ENCODE results near the gene ZNF445.

Gene ZNF445
- long read RNA-seq, full-length matches to known transcripts: 6 of 21 reads
- long read RNA-seq, partial matches to known transcripts: 0 of 21 reads
- long read RNA-seq, other reads (novel, unspliced or antisense): 15 of 21 reads

GRCh38 chr3:44477312-44478030 lies at the start of gene ZNF445:
TSS of gene ZNF445 (minus strand) at chr3:44477670. CDS start at chr3:44455549, 22,121 bp downstream.
- H3K27ac ChIP-seq (replicated peaks): peak within 1 kb of the TSS; percentile 73
- H3K4me3 ChIP-seq (replicated peaks; ENCODE audit: insufficient read depth, low read length): peak within 1 kb of the TSS; percentile 58
- TF ChIP-seq GABPA (IDR thresholded peaks at IDR 0.05; ENCODE audit: low read depth) (no peak), POLR2AphosphoS5 (IDR thresholded peaks at IDR 0.05; ENCODE audit: low read depth) (peak; percentile 74)
- TF ChIP-seq, protein P1, sequence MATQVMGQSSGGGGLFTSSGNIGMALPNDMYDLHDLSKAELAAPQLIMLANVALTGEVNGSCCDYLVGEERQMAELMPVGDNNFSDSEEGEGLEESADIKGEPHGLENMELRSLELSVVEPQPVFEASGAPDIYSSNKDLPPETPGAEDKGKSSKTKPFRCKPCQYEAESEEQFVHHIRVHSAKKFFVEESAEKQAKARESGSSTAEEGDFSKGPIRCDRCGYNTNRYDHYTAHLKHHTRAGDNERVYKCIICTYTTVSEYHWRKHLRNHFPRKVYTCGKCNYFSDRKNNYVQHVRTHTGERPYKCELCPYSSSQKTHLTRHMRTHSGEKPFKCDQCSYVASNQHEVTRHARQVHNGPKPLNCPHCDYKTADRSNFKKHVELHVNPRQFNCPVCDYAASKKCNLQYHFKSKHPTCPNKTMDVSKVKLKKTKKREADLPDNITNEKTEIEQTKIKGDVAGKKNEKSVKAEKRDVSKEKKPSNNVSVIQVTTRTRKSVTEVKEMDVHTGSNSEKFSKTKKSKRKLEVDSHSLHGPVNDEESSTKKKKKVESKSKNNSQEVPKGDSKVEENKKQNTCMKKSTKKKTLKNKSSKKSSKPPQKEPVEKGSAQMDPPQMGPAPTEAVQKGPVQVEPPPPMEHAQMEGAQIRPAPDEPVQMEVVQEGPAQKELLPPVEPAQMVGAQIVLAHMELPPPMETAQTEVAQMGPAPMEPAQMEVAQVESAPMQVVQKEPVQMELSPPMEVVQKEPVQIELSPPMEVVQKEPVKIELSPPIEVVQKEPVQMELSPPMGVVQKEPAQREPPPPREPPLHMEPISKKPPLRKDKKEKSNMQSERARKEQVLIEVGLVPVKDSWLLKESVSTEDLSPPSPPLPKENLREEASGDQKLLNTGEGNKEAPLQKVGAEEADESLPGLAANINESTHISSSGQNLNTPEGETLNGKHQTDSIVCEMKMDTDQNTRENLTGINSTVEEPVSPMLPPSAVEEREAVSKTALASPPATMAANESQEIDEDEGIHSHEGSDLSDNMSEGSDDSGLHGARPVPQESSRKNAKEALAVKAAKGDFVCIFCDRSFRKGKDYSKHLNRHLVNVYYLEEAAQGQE (IDR thresholded peaks at IDR 0.05; ENCODE audit: insufficient replicate concordance, low read depth): peak; percentile 48
- peak; percentile 70 to 82 for DNase-seq (ENCODE audit: low read depth in 1 of 2, low spot score in 1 of 2)
- no peaks in the 10 kb centered on the region for H3K27me3 ChIP-seq (ENCODE audit: insufficient read depth, poor library complexity, severe bottlenecking)

GRCh38 chr3:44525060-44525459 lies 47.6 kb upstream of the ZNF445 start:
- no peak for DNase-seq (ENCODE audit: low read depth in 1 of 2, low spot score in 1 of 2)
- TF ChIP-seq, protein P1 (IDR thresholded peaks at IDR 0.05; ENCODE audit: insufficient replicate concordance, low read depth): no peak
- TF ChIP-seq CTCF (IDR thresholded peaks at IDR 0.05; ENCODE audit: insufficient read depth, low read length) (no peak), POLR2AphosphoS5 (IDR thresholded peaks at IDR 0.05; ENCODE audit: low read depth) (no peak), SPI1 (IDR thresholded peaks at IDR 0.05; ENCODE audit: borderline replicate concordance, low read depth) (no peak), GABPA (IDR thresholded peaks at IDR 0.05; ENCODE audit: low read depth) (no peak)
- no peaks in the 10 kb centered on the region for H3K27me3 ChIP-seq (ENCODE audit: insufficient read depth, poor library complexity, severe bottlenecking)
- H3K27ac ChIP-seq (replicated peaks): no peak overlapping the region
- H3K4me3 ChIP-seq (replicated peaks; ENCODE audit: insufficient read depth, low read length): no peak overlapping the region

DNA sequence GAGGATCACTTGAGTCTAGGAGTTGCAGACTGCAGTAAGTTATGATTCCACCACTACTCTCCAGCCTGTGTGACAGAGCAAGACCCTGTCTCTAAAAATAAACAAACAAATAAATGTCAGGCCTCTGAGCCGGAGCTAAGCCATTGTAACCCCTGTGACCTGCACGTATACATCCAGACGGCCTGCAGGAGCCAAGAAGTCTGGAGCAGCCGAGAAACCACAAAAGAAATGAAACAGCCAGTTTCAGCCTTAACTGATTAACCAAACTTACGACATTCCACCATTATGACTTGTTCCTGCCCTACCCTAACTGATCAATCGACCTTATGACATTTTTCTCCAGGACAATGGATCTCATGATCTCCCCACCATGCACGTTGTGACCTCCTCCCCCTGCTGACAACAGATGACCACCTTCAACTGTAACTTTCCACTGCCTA lies 45.0 kb upstream of the ZNF445 start:
- TF ChIP-seq, protein P1 (IDR thresholded peaks at IDR 0.05; ENCODE audit: insufficient replicate concordance, low read depth): no peak
- TF ChIP-seq GABPA (IDR thresholded peaks at IDR 0.05; ENCODE audit: low read depth) (no peak), CTCF (IDR thresholded peaks at IDR 0.05; ENCODE audit: insufficient read depth, low read length) (no peak), SPI1 (IDR thresholded peaks at IDR 0.05; ENCODE audit: borderline replicate concordance, low read depth) (no peak), POLR2AphosphoS5 (IDR thresholded peaks at IDR 0.05; ENCODE audit: low read depth) (no peak)
- no peak overlapping the region for H3K4me3 ChIP-seq (replicated peaks; ENCODE audit: insufficient read depth, low read length)
- no peak overlapping the region for H3K27ac ChIP-seq (replicated peaks)
- H3K27me3 ChIP-seq (ENCODE audit: insufficient read depth, poor library complexity, severe bottlenecking): no peaks in the 10 kb centered on the region
- no peak for DNase-seq (ENCODE audit: low read depth in 1 of 2, low spot score in 1 of 2)
